PFSK-1 (cell line): Measurements from ENCODE around the gene CCDC85A.

ENCODE experiments used
- FOXP2 ChIP-seq: optimal IDR thresholded peaks from 2 replicates; pipeline ENCODE3; 2011; ENCODE audit warnings: borderline replicate concordance, control low read depth, inconsistent platforms; ENCODE audit not compliant: insufficient read depth; ENCODE audit errors: extremely low read length, extremely low read depth
- POLR2AphosphoS5 ChIP-seq: IDR thresholded peaks from 2 replicates; pipeline ENCODE4 v1.6.1; 2012; ENCODE audit warnings: low read depth, mild to moderate bottlenecking, control low read depth, low read length, moderate library complexity
- SIN3A ChIP-seq: IDR thresholded peaks from 2 replicates; pipeline ENCODE4 v1.6.1; 2012; ENCODE audit warnings: mild to moderate bottlenecking, low read length, moderate library complexity, borderline replicate concordance; ENCODE audit not compliant: insufficient read depth
- TAF1 ChIP-seq: IDR thresholded peaks from 2 replicates; pipeline ENCODE4 v1.6.1; 2012; ENCODE audit warnings: low read length, control low read depth, borderline replicate concordance; ENCODE audit not compliant: insufficient read depth
- TF ChIP-seq, protein P1 (sequence below), 2 experiments: IDR thresholded peaks; 2 replicates each; pipeline versions ENCODE4 v1.6.1 to v1.8.0; 2011 to 2012; ENCODE audit warnings: low read depth in 2 of 2, low read length in 2 of 2, control low read depth in 1 of 2, inconsistent platforms in 1 of 2, mild to moderate bottlenecking in 1 of 2, moderate library complexity in 1 of 2; ENCODE audit not compliant: insufficient read depth in 1 of 2

Gene CCDC85A

DNA sequence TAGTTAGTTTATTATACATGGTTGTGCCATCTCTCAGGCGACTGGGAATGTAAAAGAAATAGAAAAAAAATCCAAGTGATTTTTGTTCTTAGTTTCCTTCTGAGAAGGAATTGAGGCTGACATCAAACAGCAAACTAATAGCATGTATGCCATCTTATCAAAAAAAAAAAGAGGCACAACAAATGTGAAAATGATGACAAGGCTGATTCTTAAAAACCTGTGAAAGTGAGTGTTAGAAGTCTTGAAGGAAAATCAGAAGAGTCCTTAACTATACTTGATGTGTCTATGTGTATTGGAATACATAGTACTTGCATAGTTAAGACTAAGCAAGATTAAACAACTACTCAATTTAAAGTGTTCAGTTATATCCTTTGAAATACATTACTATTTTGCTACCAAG lies 161.0 kb downstream of the CCDC85A start:
- TF ChIP-seq SIN3A, result no peak
- no peak for TF ChIP-seq FOXP2
- TF ChIP-seq TAF1, result no peak
- TF ChIP-seq, protein P1, sequence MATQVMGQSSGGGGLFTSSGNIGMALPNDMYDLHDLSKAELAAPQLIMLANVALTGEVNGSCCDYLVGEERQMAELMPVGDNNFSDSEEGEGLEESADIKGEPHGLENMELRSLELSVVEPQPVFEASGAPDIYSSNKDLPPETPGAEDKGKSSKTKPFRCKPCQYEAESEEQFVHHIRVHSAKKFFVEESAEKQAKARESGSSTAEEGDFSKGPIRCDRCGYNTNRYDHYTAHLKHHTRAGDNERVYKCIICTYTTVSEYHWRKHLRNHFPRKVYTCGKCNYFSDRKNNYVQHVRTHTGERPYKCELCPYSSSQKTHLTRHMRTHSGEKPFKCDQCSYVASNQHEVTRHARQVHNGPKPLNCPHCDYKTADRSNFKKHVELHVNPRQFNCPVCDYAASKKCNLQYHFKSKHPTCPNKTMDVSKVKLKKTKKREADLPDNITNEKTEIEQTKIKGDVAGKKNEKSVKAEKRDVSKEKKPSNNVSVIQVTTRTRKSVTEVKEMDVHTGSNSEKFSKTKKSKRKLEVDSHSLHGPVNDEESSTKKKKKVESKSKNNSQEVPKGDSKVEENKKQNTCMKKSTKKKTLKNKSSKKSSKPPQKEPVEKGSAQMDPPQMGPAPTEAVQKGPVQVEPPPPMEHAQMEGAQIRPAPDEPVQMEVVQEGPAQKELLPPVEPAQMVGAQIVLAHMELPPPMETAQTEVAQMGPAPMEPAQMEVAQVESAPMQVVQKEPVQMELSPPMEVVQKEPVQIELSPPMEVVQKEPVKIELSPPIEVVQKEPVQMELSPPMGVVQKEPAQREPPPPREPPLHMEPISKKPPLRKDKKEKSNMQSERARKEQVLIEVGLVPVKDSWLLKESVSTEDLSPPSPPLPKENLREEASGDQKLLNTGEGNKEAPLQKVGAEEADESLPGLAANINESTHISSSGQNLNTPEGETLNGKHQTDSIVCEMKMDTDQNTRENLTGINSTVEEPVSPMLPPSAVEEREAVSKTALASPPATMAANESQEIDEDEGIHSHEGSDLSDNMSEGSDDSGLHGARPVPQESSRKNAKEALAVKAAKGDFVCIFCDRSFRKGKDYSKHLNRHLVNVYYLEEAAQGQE (IDR thresholded peaks at IDR 0.05; ENCODE audit: insufficient read depth in 1 of 2, low read depth in 2 of 2, low read length in 2 of 2), result no peak
- no peak for TF ChIP-seq POLR2AphosphoS5

DNA sequence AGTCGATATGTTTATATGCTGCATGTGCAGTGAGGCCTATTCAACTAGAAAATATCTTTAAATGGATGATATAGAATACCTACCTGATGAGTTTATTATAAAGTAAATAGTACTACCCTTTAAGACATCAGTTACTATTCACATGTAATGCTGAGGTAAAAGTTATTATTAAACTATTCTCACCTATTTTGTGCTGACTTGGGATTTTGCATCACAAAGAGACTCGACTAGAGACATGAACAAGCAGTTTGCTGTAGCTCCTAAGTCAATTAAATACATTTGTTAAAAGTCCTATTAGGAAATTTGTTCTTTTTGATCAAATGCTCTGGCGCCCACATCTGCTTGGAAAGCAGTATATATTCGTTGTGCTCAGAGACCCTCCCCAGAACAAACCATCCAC lies 164.1 kb downstream of the CCDC85A start:
- TF ChIP-seq, protein P1 (IDR thresholded peaks at IDR 0.05; ENCODE audit: insufficient read depth in 1 of 2, low read depth in 2 of 2, low read length in 2 of 2), result no peak
- TF ChIP-seq SIN3A, result no peak
- TF ChIP-seq POLR2AphosphoS5, result no peak
- no peak for TF ChIP-seq FOXP2
- TF ChIP-seq TAF1, result no peak

DNA sequence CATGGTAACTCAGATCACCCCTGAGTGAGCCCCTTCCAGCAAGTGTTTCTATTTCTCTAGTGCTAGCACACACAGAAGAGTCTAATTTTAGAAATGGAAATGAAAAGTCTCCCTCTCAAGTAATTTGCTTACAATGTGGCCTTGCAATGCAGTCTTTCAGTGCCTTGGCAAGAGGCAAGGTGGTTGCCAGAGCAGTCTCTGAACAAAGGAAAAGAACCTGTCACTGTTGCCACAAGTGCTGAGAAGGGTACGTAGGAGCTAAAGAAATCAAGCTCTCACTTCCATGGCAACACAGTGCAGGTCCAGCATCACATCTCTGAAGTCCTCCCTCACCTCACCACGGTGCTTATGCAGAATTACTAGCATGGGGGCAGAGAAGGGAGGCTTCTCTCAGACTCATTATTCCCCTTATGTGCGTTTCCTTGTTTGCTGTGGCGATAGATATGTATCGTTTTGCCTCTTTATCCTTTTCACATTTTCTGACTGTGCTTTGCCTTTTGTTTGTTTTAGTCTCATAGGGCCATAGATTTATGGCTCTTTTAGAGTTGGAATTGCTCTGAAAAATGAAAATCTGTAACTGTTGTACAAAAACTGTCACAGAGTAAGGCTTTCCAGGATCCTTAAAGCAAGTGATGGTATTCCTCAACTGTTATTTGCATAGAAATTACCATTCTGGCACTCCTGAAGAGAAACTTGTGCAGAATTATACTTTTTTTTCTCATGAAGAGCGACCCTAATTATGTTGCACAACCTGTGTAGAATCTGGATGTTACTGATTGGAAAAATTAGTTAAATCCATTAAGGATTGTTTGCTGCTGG lies 164.8 kb downstream of the CCDC85A start:
- TF ChIP-seq FOXP2, result no peak
- TF ChIP-seq, protein P1 (IDR thresholded peaks at IDR 0.05; ENCODE audit: insufficient read depth in 1 of 2, low read depth in 2 of 2, low read length in 2 of 2), result no peak
- no peak for TF ChIP-seq SIN3A
- TF ChIP-seq POLR2AphosphoS5, result no peak
- TF ChIP-seq TAF1, result no peak

DNA sequence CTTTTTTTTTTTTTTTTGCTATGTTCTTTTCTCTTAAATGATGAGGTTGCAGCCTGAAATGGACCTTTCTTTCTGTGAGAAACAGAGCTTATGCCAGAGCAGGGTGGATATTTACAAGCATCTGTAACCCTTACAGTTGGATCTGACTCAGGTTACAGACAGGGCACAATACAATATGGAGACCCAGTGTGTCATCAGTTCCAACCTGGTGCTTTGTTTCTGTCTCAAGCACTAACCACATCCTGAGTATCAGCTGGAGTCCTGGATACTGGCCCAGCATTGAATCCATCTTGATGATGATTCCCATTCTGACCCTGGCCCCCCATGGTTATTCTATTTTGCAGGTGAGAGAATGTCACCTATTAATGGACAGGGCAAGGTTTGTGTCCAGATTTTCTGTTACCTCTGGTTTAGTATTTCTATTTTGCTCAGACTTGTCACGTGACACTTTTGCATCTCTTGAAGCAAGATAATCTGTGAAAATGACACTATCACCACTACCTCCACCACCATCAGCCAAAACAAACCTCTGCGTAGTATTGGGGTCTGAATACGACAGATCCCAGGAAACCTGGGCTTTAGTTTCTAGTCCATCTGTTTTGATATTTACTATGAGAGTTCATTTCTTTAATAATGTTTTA lies 174.0 kb downstream of the CCDC85A start:
- TF ChIP-seq TAF1, result no peak
- no peak for TF ChIP-seq FOXP2
- TF ChIP-seq SIN3A, result no peak
- TF ChIP-seq POLR2AphosphoS5, result no peak
- TF ChIP-seq, protein P1 (IDR thresholded peaks at IDR 0.05; ENCODE audit: insufficient read depth in 1 of 2, low read depth in 2 of 2, low read length in 2 of 2), result no peak
